GM23338 (cell line): ENCODE data around the gene RGS7. TPM values are rescaled to one million over a fixed set of nuclear protein-coding genes. Genes with fewer than 3 reads are reported as not detected.

ENCODE experiments used
- ATAC-seq: fragments of 200-7000 bp; cut with Tn5 transposase; 3 replicates; pipeline ENCODE4 v1.9.1; 2020
- DNase-seq: peaks from one replicate; pipeline ENCODE4 v3.0.0-alpha.2; 2015; ENCODE audit warnings: low spot score
- H2AFZ ChIP-seq: fragments of 200-600 bp; sonication (generic); 2 replicates; pipeline ENCODE4 v1.8.0; 2016; ENCODE audit warnings: antibody characterized with exemption, mild to moderate bottlenecking, moderate library complexity
- H3F3A ChIP-seq: fragments of 200-600 bp; sonication (generic); replicated peaks from 2 replicates; pipeline ENCODE4 v1.8.0; 2017; ENCODE audit warnings: antibody characterized with exemption, mixed run types, low read depth
- H3K27ac ChIP-seq: fragments of 200-600 bp; sonication (generic); 2 replicates; pipeline ENCODE4 v1.6.1; 2016; ENCODE audit warnings: low read depth
- H3K27me3 ChIP-seq: fragments of 200-600 bp; sonication (generic); 2 replicates; pipeline ENCODE4 v1.8.0; 2016; ENCODE audit warnings: mild to moderate bottlenecking, mixed run types, moderate library complexity; ENCODE audit not compliant: insufficient read depth
- H3K36me3 ChIP-seq: fragments of 200-600 bp; sonication (generic); 2 replicates; pipeline ENCODE4 v1.8.0; 2016; ENCODE audit warnings: mild to moderate bottlenecking; ENCODE audit not compliant: insufficient read depth
- H3K4me1 ChIP-seq: fragments of 200-600 bp; sonication (generic); 2 replicates; pipeline ENCODE4 v1.8.0; 2016; ENCODE audit warnings: mild to moderate bottlenecking, moderate library complexity; ENCODE audit not compliant: insufficient read depth
- H3K4me2 ChIP-seq: fragments of 200-600 bp; sonication (generic); 2 replicates; pipeline ENCODE4 v1.7.1; 2017; ENCODE audit warnings: mixed run types
- H3K4me3 ChIP-seq: fragments of 200-600 bp; sonication (generic); 2 replicates; pipeline ENCODE4 v1.6.1; 2016; ENCODE audit warnings: mixed run types
- H3K79me2 ChIP-seq: fragments of 200-600 bp; sonication (generic); replicated peaks from 2 replicates; pipeline ENCODE4 v1.8.0; 2017; ENCODE audit warnings: mild to moderate bottlenecking; ENCODE audit not compliant: insufficient read depth
- H3K9me2 ChIP-seq: fragments of 200-600 bp; sonication (generic); 2 replicates; pipeline ENCODE4 v1.8.0; 2017; ENCODE audit not compliant: insufficient read depth
- H4K20me1 ChIP-seq: fragments of 200-600 bp; sonication (generic); replicated peaks from 2 replicates; pipeline ENCODE4 v1.8.0; 2017; ENCODE audit warnings: mild to moderate bottlenecking; ENCODE audit not compliant: insufficient read depth
- H3K27ac Mint-ChIP-seq: 2 replicates; pipeline ENCODE4 v1.8.0; 2020; ENCODE audit warnings: inconsistent platforms, mild to moderate bottlenecking, moderate library complexity, mixed read lengths
- H3K27me3 Mint-ChIP-seq: 3 replicates; pipeline ENCODE4 v1.8.0; 2022; ENCODE audit warnings: low read depth, mild to moderate bottlenecking, moderate library complexity, mixed read lengths, inconsistent platforms; ENCODE audit not compliant: insufficient read depth, poor library complexity
- H3K36me3 Mint-ChIP-seq: 3 replicates; pipeline ENCODE4 v1.8.0; 2021; ENCODE audit warnings: low read depth, mild to moderate bottlenecking, inconsistent platforms, moderate library complexity, mixed read lengths
- H3K4me1 Mint-ChIP-seq: 3 replicates; pipeline ENCODE4 v1.8.0; 2020; ENCODE audit warnings: mild to moderate bottlenecking, inconsistent platforms, mixed read lengths
- H3K4me3 Mint-ChIP-seq: 3 replicates; pipeline ENCODE4 v1.8.0; 2021; ENCODE audit warnings: moderate library complexity, mild to moderate bottlenecking, inconsistent platforms, mixed read lengths
- H3K9me3 Mint-ChIP-seq: 3 replicates; pipeline ENCODE4 v1.8.0; 2020; ENCODE audit warnings: moderate library complexity, mild to moderate bottlenecking, inconsistent platforms, mixed read lengths
- CREB1 ChIP-seq: fragments of 250-450 bp; sonication (Bioruptor Pico); IDR thresholded peaks from 2 replicates; pipeline ENCODE4 v1.5.0; 2020; ENCODE audit warnings: low read depth, mild to moderate bottlenecking, moderate library complexity
- EZH2 ChIP-seq: fragments of 200-600 bp; sonication (generic); IDR thresholded peaks from one replicate; pipeline ENCODE4 v1.8.0; 2017; ENCODE audit warnings: antibody characterized with exemption, mild to moderate bottlenecking, low read depth; ENCODE audit not compliant: unreplicated experiment
- EZH2phosphoT487 ChIP-seq: fragments of 200-600 bp; sonication (generic); IDR thresholded peaks from one replicate; pipeline ENCODE4 v1.8.1; 2018; ENCODE audit warnings: antibody characterized with exemption; ENCODE audit not compliant: unreplicated experiment
- JUNB ChIP-seq: IDR thresholded peaks from one replicate; pipeline ENCODE4 v1.6.1; 2016; ENCODE audit warnings: antibody characterized with exemption; ENCODE audit not compliant: unreplicated experiment
- NANOG ChIP-seq: IDR thresholded peaks from 2 replicates; pipeline ENCODE4 v1.6.1; 2016; ENCODE audit warnings: antibody characterized with exemption, borderline replicate concordance
- POLR2AphosphoS5 ChIP-seq: IDR thresholded peaks from 2 replicates; pipeline ENCODE4 v1.6.1; 2016; ENCODE audit warnings: antibody characterized with exemption, low read depth
- STAT1 ChIP-seq: IDR thresholded peaks from one replicate; pipeline ENCODE4 v1.6.1; 2016; ENCODE audit warnings: antibody characterized with exemption; ENCODE audit not compliant: unreplicated experiment
- ZNF114 ChIP-seq: fragments of 250-450 bp; sonication (Bioruptor Pico); IDR thresholded peaks from 2 replicates; pipeline ENCODE4 v1.5.0; 2020; ENCODE audit warnings: mild to moderate bottlenecking, moderate library complexity
- ZNF331 ChIP-seq: fragments of 250-450 bp; sonication (Bioruptor Pico); IDR thresholded peaks from 2 replicates; pipeline ENCODE4 v1.5.0; 2020; ENCODE audit warnings: low read depth, mild to moderate bottlenecking, moderate library complexity
- polyA plus RNA-seq: library from polyadenylated mRNA; unstranded; fragments of >200 nt; fragmentation: Nextera tagmentation; extraction: Ambion mirVana; gene quantifications from 2 replicates; pipeline ENCODE4 v1.2.1, GENCODE V29; 2016
- total RNA-seq: library from RNA; depleted of rRNA; stranded (reverse); fragments of >200 nt; shearing (Covaris generic); gene quantifications from 2 replicates; pipeline ENCODE4 v1.2.3, GENCODE V29; 2014
- TF ChIP-seq, protein P1 (sequence below), 2 experiments: fragments of 200-600 bp in 1 of 2; sonication (generic) in 1 of 2; conservative IDR thresholded peaks; 2 replicates each; pipeline versions ENCODE4 v1.5.1 to v1.6.1; 2016 to 2017; ENCODE audit warnings: antibody characterized with exemption in 2 of 2, low read depth in 2 of 2, mild to moderate bottlenecking in 2 of 2, moderate library complexity in 1 of 2
- TF ChIP-seq, protein P2 (sequence below): IDR thresholded peaks from 2 replicates; pipeline ENCODE4 v1.6.1; 2016; ENCODE audit warnings: antibody characterized with exemption
- TF ChIP-seq, protein P3 (sequence below): IDR thresholded peaks from one replicate; pipeline ENCODE4 v1.6.1; 2018; ENCODE audit warnings: antibody characterized with exemption; ENCODE audit not compliant: unreplicated experiment

Gene RGS7
- total and polyA plus RNA-seq, 2 experiments from 2014 or later = 2.0 to 2.2 TPM

DNA sequence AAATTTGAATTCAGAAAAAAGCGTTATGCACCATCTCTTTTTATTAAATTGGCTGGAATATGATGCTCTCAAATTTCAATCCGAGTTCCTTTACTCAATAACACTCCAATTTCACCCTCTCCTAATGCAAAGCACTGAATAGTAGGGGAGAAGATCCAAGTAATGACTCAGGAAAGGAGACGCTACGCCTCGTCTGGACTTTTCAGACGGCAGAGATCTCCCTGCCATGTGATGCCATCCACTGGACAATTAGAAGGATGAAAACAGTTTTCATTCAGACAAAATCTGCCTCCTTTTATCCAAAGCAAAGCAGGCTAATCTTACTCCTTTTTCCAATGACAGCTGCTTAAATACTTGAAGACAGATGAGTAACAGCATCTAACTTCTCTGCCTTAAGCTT lies 502.6 kb downstream of the RGS7 start:
- H3K9me3 Mint-ChIP-seq = no peaks in the 10 kb centered on the region; the same call in 2 of the 3 replicates
- DNase-seq = no peak
- ATAC-seq = no peak
- Histone ChIP-seq H2AFZ (no peak overlapping the region), H4K20me1 (no peaks in the 10 kb centered on the region), H3K27me3 (no peaks in the 10 kb centered on the region), H3K9me2 (no peaks in the 10 kb centered on the region), H3K27ac (no peak overlapping the region), H3K4me2 (no peak overlapping the region), H3K79me2 (no peaks in the 10 kb centered on the region), H3K4me3 (no peak overlapping the region), H3F3A (no peaks in the 10 kb centered on the region), H3K36me3 (no peaks in the 10 kb centered on the region), H3K4me1 (no peaks in the 10 kb centered on the region)
- H3K36me3 Mint-ChIP-seq = no peaks in the 10 kb centered on the region
- no peak overlapping the region for H3K4me3 Mint-ChIP-seq
- no peaks in the 10 kb centered on the region for H3K27me3 Mint-ChIP-seq
- no peak overlapping the region for H3K27ac Mint-ChIP-seq
- TF ChIP-seq CREB1 (CRISPR knock-in tag) = no peak
- TF ChIP-seq, protein P1, sequence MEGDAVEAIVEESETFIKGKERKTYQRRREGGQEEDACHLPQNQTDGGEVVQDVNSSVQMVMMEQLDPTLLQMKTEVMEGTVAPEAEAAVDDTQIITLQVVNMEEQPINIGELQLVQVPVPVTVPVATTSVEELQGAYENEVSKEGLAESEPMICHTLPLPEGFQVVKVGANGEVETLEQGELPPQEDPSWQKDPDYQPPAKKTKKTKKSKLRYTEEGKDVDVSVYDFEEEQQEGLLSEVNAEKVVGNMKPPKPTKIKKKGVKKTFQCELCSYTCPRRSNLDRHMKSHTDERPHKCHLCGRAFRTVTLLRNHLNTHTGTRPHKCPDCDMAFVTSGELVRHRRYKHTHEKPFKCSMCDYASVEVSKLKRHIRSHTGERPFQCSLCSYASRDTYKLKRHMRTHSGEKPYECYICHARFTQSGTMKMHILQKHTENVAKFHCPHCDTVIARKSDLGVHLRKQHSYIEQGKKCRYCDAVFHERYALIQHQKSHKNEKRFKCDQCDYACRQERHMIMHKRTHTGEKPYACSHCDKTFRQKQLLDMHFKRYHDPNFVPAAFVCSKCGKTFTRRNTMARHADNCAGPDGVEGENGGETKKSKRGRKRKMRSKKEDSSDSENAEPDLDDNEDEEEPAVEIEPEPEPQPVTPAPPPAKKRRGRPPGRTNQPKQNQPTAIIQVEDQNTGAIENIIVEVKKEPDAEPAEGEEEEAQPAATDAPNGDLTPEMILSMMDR (conservative IDR thresholded peaks at IDR 0.05; ENCODE audit: low read depth in 2 of 2) = 0 out of 4 replicates have a peak, but pooled peaks of 1 of the 2 experiments have one; percentile 18
- H3K4me1 Mint-ChIP-seq = no peaks in the 10 kb centered on the region

DNA sequence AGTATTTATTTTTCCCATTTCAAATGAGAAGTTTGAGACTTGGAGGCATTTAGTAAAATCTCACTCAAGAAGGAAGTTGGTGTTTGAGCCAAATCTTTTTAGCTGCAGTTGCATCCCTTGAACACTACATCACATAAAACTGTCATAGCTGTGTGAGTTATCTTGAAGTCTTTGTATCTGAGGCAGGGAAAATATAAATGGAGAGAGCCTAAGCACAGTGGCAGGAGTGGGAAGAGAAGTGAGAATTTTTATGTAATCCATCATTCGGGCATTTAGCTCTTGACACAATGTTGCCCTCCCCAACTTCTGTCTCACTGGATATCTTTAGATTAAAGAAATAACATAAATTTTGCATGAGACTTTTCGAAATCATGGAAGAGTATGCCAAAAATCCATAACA lies 509.7 kb downstream of the RGS7 start:
- Histone ChIP-seq H3F3A (no peaks in the 10 kb centered on the region), H3K4me2 (no peak overlapping the region), H3K4me3 (no peak overlapping the region), H3K4me1 (no peaks in the 10 kb centered on the region), H3K27ac (no peak overlapping the region), H3K36me3 (no peaks in the 10 kb centered on the region), H2AFZ (no peak overlapping the region), H3K79me2 (no peaks in the 10 kb centered on the region), H3K27me3 (no peaks in the 10 kb centered on the region), H3K9me2 (no peaks in the 10 kb centered on the region), H4K20me1 (no peaks in the 10 kb centered on the region)
- Mint-ChIP-seq H3K4me1 (no peaks in the 10 kb centered on the region), H3K4me3 (no peak overlapping the region), H3K27me3 (no peaks in the 10 kb centered on the region), H3K27ac (no peak overlapping the region), H3K9me3 (no peaks in the 10 kb centered on the region; the same call in 2 of the 3 replicates), H3K36me3 (no peaks in the 10 kb centered on the region)
- DNase-seq (no peak), ATAC-seq (no peak)
- TF ChIP-seq ZNF114 (CRISPR knock-in tag) (no peak), POLR2AphosphoS5 (no peak), CREB1 (CRISPR knock-in tag) (no peak), ZNF331 (CRISPR knock-in tag) (no peak), NANOG (no peak), JUNB (no peak), EZH2phosphoT487 (no peak), STAT1 (no peak), EZH2 (no peak)
- TF ChIP-seq, protein P2, sequence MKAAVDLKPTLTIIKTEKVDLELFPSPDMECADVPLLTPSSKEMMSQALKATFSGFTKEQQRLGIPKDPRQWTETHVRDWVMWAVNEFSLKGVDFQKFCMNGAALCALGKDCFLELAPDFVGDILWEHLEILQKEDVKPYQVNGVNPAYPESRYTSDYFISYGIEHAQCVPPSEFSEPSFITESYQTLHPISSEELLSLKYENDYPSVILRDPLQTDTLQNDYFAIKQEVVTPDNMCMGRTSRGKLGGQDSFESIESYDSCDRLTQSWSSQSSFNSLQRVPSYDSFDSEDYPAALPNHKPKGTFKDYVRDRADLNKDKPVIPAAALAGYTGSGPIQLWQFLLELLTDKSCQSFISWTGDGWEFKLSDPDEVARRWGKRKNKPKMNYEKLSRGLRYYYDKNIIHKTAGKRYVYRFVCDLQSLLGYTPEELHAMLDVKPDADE = no peak
- TF ChIP-seq, protein P1 (conservative IDR thresholded peaks at IDR 0.05; ENCODE audit: low read depth in 2 of 2) = no peak
- TF ChIP-seq, protein P3, sequence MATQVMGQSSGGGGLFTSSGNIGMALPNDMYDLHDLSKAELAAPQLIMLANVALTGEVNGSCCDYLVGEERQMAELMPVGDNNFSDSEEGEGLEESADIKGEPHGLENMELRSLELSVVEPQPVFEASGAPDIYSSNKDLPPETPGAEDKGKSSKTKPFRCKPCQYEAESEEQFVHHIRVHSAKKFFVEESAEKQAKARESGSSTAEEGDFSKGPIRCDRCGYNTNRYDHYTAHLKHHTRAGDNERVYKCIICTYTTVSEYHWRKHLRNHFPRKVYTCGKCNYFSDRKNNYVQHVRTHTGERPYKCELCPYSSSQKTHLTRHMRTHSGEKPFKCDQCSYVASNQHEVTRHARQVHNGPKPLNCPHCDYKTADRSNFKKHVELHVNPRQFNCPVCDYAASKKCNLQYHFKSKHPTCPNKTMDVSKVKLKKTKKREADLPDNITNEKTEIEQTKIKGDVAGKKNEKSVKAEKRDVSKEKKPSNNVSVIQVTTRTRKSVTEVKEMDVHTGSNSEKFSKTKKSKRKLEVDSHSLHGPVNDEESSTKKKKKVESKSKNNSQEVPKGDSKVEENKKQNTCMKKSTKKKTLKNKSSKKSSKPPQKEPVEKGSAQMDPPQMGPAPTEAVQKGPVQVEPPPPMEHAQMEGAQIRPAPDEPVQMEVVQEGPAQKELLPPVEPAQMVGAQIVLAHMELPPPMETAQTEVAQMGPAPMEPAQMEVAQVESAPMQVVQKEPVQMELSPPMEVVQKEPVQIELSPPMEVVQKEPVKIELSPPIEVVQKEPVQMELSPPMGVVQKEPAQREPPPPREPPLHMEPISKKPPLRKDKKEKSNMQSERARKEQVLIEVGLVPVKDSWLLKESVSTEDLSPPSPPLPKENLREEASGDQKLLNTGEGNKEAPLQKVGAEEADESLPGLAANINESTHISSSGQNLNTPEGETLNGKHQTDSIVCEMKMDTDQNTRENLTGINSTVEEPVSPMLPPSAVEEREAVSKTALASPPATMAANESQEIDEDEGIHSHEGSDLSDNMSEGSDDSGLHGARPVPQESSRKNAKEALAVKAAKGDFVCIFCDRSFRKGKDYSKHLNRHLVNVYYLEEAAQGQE = no peak
